ENCODE results near the gene TNKS1BP1.
A peak's percentile ranks its signal among the peaks of the same experiment; 100 is the strongest.
"Not testable (repeated sequence)": the region's sequence is repeated elsewhere in the genome, so short reads cannot be mapped to it uniquely, and the experiment has no call there.

The TNKS1BP1 gene, protein sequence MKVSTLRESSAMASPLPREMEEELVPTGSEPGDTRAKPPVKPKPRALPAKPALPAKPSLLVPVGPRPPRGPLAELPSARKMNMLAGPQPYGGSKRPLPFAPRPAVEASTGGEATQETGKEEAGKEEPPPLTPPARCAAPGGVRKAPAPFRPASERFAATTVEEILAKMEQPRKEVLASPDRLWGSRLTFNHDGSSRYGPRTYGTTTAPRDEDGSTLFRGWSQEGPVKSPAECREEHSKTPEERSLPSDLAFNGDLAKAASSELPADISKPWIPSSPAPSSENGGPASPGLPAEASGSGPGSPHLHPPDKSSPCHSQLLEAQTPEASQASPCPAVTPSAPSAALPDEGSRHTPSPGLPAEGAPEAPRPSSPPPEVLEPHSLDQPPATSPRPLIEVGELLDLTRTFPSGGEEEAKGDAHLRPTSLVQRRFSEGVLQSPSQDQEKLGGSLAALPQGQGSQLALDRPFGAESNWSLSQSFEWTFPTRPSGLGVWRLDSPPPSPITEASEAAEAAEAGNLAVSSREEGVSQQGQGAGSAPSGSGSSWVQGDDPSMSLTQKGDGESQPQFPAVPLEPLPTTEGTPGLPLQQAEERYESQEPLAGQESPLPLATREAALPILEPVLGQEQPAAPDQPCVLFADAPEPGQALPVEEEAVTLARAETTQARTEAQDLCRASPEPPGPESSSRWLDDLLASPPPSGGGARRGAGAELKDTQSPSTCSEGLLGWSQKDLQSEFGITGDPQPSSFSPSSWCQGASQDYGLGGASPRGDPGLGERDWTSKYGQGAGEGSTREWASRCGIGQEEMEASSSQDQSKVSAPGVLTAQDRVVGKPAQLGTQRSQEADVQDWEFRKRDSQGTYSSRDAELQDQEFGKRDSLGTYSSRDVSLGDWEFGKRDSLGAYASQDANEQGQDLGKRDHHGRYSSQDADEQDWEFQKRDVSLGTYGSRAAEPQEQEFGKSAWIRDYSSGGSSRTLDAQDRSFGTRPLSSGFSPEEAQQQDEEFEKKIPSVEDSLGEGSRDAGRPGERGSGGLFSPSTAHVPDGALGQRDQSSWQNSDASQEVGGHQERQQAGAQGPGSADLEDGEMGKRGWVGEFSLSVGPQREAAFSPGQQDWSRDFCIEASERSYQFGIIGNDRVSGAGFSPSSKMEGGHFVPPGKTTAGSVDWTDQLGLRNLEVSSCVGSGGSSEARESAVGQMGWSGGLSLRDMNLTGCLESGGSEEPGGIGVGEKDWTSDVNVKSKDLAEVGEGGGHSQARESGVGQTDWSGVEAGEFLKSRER (N-terminal part only)

GRCh38 chr11:57324886-57325734 is at the start of gene TNKS1BP1:
Gene TNKS1BP1, minus strand, starts transcription at chr11:57324952. Its CDS starts 3,067 bp downstream, at chr11:57321885.
- Mint-ChIP-seq H3K27me3 (no peaks in the 10 kb centered on the region), H3K4me1 (peaks cover 58% of the 10 kb centered on the region), H3K36me3 (ENCODE audit: low read depth) (peaks cover 54% of the 10 kb centered on the region), H3K4me3 (peak within 1 kb of the TSS; percentile 86), H3K27ac (peak within 1 kb of the TSS; percentile 97), H3K9me3 (no peaks in the 10 kb centered on the region)
- ATAC-seq (peak; percentile 92), DNase-seq (peak; percentile 91)

DNA sequence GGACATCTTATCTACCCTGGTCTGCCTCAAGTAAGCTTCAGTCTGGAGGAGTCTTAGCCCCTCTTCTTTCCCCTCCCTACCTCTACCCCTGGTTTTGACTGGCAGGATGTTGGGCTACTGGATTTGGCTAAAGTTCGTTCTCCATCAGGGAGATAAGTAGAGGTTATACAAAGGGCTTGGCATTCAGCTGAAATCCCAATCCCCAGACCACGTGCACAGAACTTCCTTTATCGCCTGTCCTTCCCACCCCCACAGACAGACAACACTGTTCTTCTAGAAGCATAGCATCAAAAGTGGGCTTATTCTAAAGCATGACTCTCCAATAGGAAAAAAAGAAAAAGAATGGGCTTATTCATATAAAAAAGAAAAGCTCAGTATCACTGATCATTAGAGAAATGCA is 48.4 kb upstream of the TNKS1BP1 start:
- DNase-seq (no peak), ATAC-seq (no peak)
- H3K4me1 Mint-ChIP-seq: no peaks in the 10 kb centered on the region
- H3K27me3 Mint-ChIP-seq: peaks cover 10% of the 10 kb centered on the region
- H3K4me3 Mint-ChIP-seq: no peak overlapping the region
- no peak overlapping the region for H3K27ac Mint-ChIP-seq
- H3K9me3 Mint-ChIP-seq: no peaks in the 10 kb centered on the region
- H3K36me3 Mint-ChIP-seq (ENCODE audit: low read depth): no peaks in the 10 kb centered on the region

DNA sequence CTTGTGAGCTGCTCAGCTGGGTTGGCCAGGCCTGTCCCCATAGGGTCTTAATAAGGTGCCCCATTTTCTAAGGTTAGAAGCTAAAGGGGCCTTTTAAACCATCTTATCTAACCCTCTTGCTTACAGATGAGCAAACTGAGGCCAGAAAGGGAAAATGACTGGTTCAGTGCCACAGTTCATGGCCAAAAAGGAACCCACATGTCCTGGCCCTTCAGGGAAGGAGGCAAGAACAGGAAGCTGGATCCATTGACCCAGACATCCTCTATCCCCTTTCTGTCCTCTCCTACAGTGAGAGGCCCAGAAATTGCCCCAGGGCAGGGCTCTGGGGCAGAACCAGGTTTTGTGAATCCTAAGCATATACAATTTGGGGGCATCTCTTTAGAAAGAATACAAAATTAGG is 46.2 kb upstream of the TNKS1BP1 start:
- no peak overlapping the region for H3K4me3 Mint-ChIP-seq
- no peaks in the 10 kb centered on the region for H3K4me1 Mint-ChIP-seq
- ATAC-seq (no peak), DNase-seq (no peak)
- no peaks in the 10 kb centered on the region for H3K36me3 Mint-ChIP-seq (ENCODE audit: low read depth)
- H3K9me3 Mint-ChIP-seq: no peaks in the 10 kb centered on the region
- no peaks in the 10 kb centered on the region for H3K27me3 Mint-ChIP-seq
- no peak overlapping the region for H3K27ac Mint-ChIP-seq

DNA sequence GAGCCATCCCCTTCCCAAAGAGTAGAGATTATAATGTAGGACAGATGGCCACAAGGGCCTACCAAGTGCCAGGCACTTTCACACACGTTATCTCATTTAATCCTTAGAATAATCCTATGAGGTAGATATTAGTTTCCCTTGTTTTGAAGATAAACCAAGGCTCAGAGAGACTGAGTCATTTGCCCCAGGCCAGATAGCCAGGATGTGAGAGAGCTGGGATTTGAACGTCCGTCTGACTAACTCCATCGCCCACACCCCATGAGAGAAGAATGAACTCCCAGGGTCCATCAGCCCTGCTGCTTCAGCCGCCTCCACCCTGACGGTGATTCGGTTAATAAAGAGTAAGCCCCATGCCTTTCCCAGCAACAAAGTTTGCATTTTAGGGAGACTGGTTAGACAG is 45.5 kb upstream of the TNKS1BP1 start:
- H3K9me3 Mint-ChIP-seq: no peaks in the 10 kb centered on the region
- no peak overlapping the region for H3K27ac Mint-ChIP-seq
- H3K27me3 Mint-ChIP-seq: no peaks in the 10 kb centered on the region
- ATAC-seq (no peak), DNase-seq (no peak)
- H3K4me3 Mint-ChIP-seq: no peak overlapping the region
- no peaks in the 10 kb centered on the region for H3K36me3 Mint-ChIP-seq (ENCODE audit: low read depth)
- no peaks in the 10 kb centered on the region for H3K4me1 Mint-ChIP-seq

- H3K4me3 Mint-ChIP-seq: no peak overlapping the region
- DNase-seq: no peak
- no peaks in the 10 kb centered on the region for H3K4me1 Mint-ChIP-seq
- no peaks in the 10 kb centered on the region for H3K27me3 Mint-ChIP-seq
- H3K9me3 Mint-ChIP-seq: no peaks in the 10 kb centered on the region
- no peak for ATAC-seq
- no peak overlapping the region for H3K27ac Mint-ChIP-seq
- H3K36me3 Mint-ChIP-seq (ENCODE audit: low read depth): no peaks in the 10 kb centered on the region
Measured at GRCh38 chr11:57368845-57369232, 44.1 kb upstream of the TNKS1BP1 start.

- no peak overlapping the region for H3K4me3 Mint-ChIP-seq
- DNase-seq: no peak
- no peaks in the 10 kb centered on the region for H3K27me3 Mint-ChIP-seq
Measured at GRCh38 chr11:57368106-57368844, 43.5 kb upstream of the TNKS1BP1 start.

GRCh38 chr11:57364851-57365660 is 40.3 kb upstream of the TNKS1BP1 start:
- H3K4me3 Mint-ChIP-seq: no peak overlapping the region
- ATAC-seq (no peak), DNase-seq (no peak)
- no peaks in the 10 kb centered on the region for H3K36me3 Mint-ChIP-seq (ENCODE audit: low read depth)
- no peak overlapping the region for H3K27ac Mint-ChIP-seq
- H3K4me1 Mint-ChIP-seq: no peaks in the 10 kb centered on the region
- H3K27me3 Mint-ChIP-seq: no peaks in the 10 kb centered on the region
- no peaks in the 10 kb centered on the region for H3K9me3 Mint-ChIP-seq

More at GRCh38 chr11:57368106-57368844, 43.5 kb upstream of the TNKS1BP1 start:
- Mint-ChIP-seq H3K36me3 (ENCODE audit: low read depth) (no peaks in the 10 kb centered on the region), H3K9me3 (no peaks in the 10 kb centered on the region), H3K4me1 (no peaks in the 10 kb centered on the region), H3K27ac (no peak overlapping the region)
- no peak for ATAC-seq

GRCh38 chr11:57363131-57364080 is 38.7 kb upstream of the TNKS1BP1 start:
- ATAC-seq (no peak), DNase-seq (no peak)
- Mint-ChIP-seq H3K4me3 (no peak overlapping the region), H3K36me3 (ENCODE audit: low read depth) (no peaks in the 10 kb centered on the region), H3K9me3 (no peaks in the 10 kb centered on the region), H3K27me3 (no peaks in the 10 kb centered on the region), H3K4me1 (no peaks in the 10 kb centered on the region), H3K27ac (no peak overlapping the region)

GRCh38 chr11:57361926-57362325 is 37.2 kb upstream of the TNKS1BP1 start:
- no peaks in the 10 kb centered on the region for H3K27me3 Mint-ChIP-seq
- no peaks in the 10 kb centered on the region for H3K4me1 Mint-ChIP-seq
- DNase-seq: no peak
- H3K36me3 Mint-ChIP-seq (ENCODE audit: low read depth): no peaks in the 10 kb centered on the region
- H3K9me3 Mint-ChIP-seq: no peaks in the 10 kb centered on the region
- no peak overlapping the region for H3K27ac Mint-ChIP-seq
- H3K4me3 Mint-ChIP-seq: no peak overlapping the region
- no peak for ATAC-seq

DNA sequence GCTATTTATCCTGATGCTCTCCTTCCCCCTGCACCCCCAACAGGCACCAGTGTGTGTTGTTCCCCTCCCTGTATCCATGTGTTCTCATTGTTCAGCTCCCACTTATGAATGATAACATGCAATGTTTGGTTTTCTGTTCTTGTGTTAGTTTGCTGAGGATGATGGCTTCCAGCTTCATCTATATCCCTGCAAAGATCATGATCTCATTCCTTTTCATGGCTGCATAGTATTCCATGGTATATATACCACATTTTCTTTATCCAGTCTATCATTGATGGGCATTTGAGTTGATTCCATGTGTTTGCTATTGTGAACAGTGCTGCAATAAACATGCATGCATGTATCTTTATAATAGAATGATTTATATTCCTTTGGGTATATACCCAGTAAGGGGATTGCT is 36.7 kb upstream of the TNKS1BP1 start:
- not testable (repeated sequence) for ATAC-seq; H3K27ac Mint-ChIP-seq; H3K9me3 Mint-ChIP-seq; DNase-seq; H3K27me3 Mint-ChIP-seq; H3K4me3 Mint-ChIP-seq; H3K4me1 Mint-ChIP-seq; H3K36me3 Mint-ChIP-seq (ENCODE audit: low read depth)

- Mint-ChIP-seq H3K4me3 (no peak overlapping the region), H3K9me3 (no peaks in the 10 kb centered on the region), H3K36me3 (ENCODE audit: low read depth) (no peaks in the 10 kb centered on the region), H3K4me1 (no peaks in the 10 kb centered on the region), H3K27me3 (peaks cover 5% of the 10 kb centered on the region), H3K27ac (no peak overlapping the region)
- DNase-seq (no peak), ATAC-seq (no peak)
Measured at GRCh38 chr11:57360991-57361390, 36.2 kb upstream of the TNKS1BP1 start.

All from activated naive CD8-positive, alpha-beta T cell treated with anti-CD3 and anti-CD28 coated beads, Interleukin-2, amount 50 U/mL, for 24 hours (primary cell).